Activated naive CD4-positive, alpha-beta T cell treated with anti-CD3 and anti-CD28 coated beads, Interleukin-2, amount 50 U/mL, for 72 hours (primary cell): Measurements from ENCODE around the gene LNX1. TPM values are rescaled to one million over a fixed set of nuclear protein-coding genes. Genes with fewer than 3 reads are reported as not detected.
"Not testable (repeated sequence)": the region's sequence is repeated elsewhere in the genome, so short reads cannot be mapped to it uniquely, and the experiment has no call there.

Experiments used
- ATAC-seq, 2 donors: fragments of 150-1000 bp; cut with Tn5 transposase; 2 replicates each; pipeline ENCODE4 v1.10.0; 2021; ENCODE audit warnings: mild to moderate bottlenecking in 2 of 2, moderate library complexity in 2 of 2
- DNase-seq, 2 donors: peaks; one replicate each; pipeline ENCODE4 v3.0.0; 2021 to 2022; ENCODE audit warnings: low spot score in 2 of 2
- H3K27ac Mint-ChIP-seq, 2 donors: one replicate each; pipeline ENCODE4 v1.8.0; 2022; ENCODE audit warnings: mild to moderate bottlenecking in 2 of 2, mixed read lengths in 2 of 2
- H3K36me3 Mint-ChIP-seq, 2 donors: one replicate each; pipeline ENCODE4 v1.8.0; 2022; ENCODE audit warnings: mixed read lengths in 2 of 2
- H3K9me3 Mint-ChIP-seq, 2 donors: one replicate each; pipeline ENCODE4 v1.8.0; 2022; ENCODE audit warnings: mixed read lengths in 2 of 2
- total RNA-seq, 2 donors: library from RNA; stranded (reverse); gene quantifications; one replicate each; pipeline ENCODE4 v1.2.3, GENCODE V29; 2022

The LNX1 gene
- total RNA-seq, 2 donors from 2014 or later: not detected

GRCh38 chr4:53479736-53480525 lies 111.4 kb downstream of the LNX1 start:
- Mint-ChIP-seq H3K27ac (no peak overlapping the region), H3K9me3 (no peaks in the 10 kb centered on the region), H3K36me3 (no peaks in the 10 kb centered on the region)
- ATAC-seq: no peak
- no peak for DNase-seq

- Mint-ChIP-seq H3K36me3 (no peaks in the 10 kb centered on the region), H3K9me3 (peaks cover 0 to 3% of the 10 kb centered on the region in 2 donors), H3K27ac (no peak overlapping the region)
- DNase-seq: no peak
- ATAC-seq: peak in 1 of 2 donors; percentile 47
Measured at GRCh38 chr4:53478671-53479456, 112.4 kb downstream of the LNX1 start.

- Mint-ChIP-seq H3K27ac (no peak overlapping the region), H3K36me3 (no peaks in the 10 kb centered on the region), H3K9me3 (peaks cover 0 to 11% of the 10 kb centered on the region in 2 donors)
- no peak for ATAC-seq
- no peak for DNase-seq
Measured at GRCh38 chr4:53477636-53478035, 113.7 kb downstream of the LNX1 start.

- Mint-ChIP-seq H3K27ac (no peak overlapping the region), H3K36me3 (no peaks in the 10 kb centered on the region), H3K9me3 (peaks cover 0 to 13% of the 10 kb centered on the region in 2 donors)
- no peak for ATAC-seq
- DNase-seq: no peak
Measured at GRCh38 chr4:53477038-53477565, 114.2 kb downstream of the LNX1 start.

GRCh38 chr4:53476232-53477037 lies 114.9 kb downstream of the LNX1 start:
- no peaks in the 10 kb centered on the region for H3K36me3 Mint-ChIP-seq
- ATAC-seq (no peak), DNase-seq (no peak)
- peaks cover 0 to 13% of the 10 kb centered on the region in 2 donors for H3K9me3 Mint-ChIP-seq
- H3K27ac Mint-ChIP-seq: no peak overlapping the region

GRCh38 chr4:53466576-53466975 lies 124.7 kb downstream of the LNX1 start:
- not testable (repeated sequence) for ATAC-seq, H3K27ac Mint-ChIP-seq, DNase-seq
- peaks cover 14 to 18% of the 10 kb centered on the region in 2 donors for H3K9me3 Mint-ChIP-seq
- H3K36me3 Mint-ChIP-seq: peaks cover 16 to 23% of the 10 kb centered on the region in 2 donors

- ATAC-seq (no peak), DNase-seq (no peak)
- H3K9me3 Mint-ChIP-seq: peaks cover 14 to 18% of the 10 kb centered on the region in 2 donors
- no peak overlapping the region for H3K27ac Mint-ChIP-seq
- peaks cover 16 to 23% of the 10 kb centered on the region in 2 donors for H3K36me3 Mint-ChIP-seq
Measured at GRCh38 chr4:53465891-53466290, 125.4 kb downstream of the LNX1 start.

- ATAC-seq: no peak
- no peak overlapping the region for H3K27ac Mint-ChIP-seq
- H3K9me3 Mint-ChIP-seq: peaks cover 14 to 18% of the 10 kb centered on the region in 2 donors
- DNase-seq: no peak
- H3K36me3 Mint-ChIP-seq: peaks cover 16 to 23% of the 10 kb centered on the region in 2 donors
Measured at GRCh38 chr4:53465281-53465680, 126.0 kb downstream of the LNX1 start.

GRCh38 chr4:53463340-53463739 lies 127.9 kb downstream of the LNX1 start:
- no peak overlapping the region for H3K27ac Mint-ChIP-seq

GRCh38 chr4:53461244-53461643 lies 130.0 kb downstream of the LNX1 start:
- DNase-seq (no peak), ATAC-seq (no peak)
- H3K9me3 Mint-ChIP-seq: no peaks in the 10 kb centered on the region
- H3K27ac Mint-ChIP-seq: no peak overlapping the region
- H3K36me3 Mint-ChIP-seq: peaks cover 0 to 16% of the 10 kb centered on the region in 2 donors

More at GRCh38 chr4:53463340-53463739, 127.9 kb downstream of the LNX1 start:
- no peak for ATAC-seq
- H3K36me3 Mint-ChIP-seq: peaks cover 14 to 24% of the 10 kb centered on the region in 2 donors
- H3K9me3 Mint-ChIP-seq: peaks cover 8% of the 10 kb centered on the region in 2 donors
- DNase-seq: no peak

GRCh38 chr4:53459548-53459947 lies 131.7 kb downstream of the LNX1 start:
- ATAC-seq (no peak), DNase-seq (no peak)
- Mint-ChIP-seq H3K36me3 (peaks cover 4 to 25% of the 10 kb centered on the region in 2 donors), H3K9me3 (no peaks in the 10 kb centered on the region), H3K27ac (peak overlapping the region in 1 of 2 donors; percentile 55)

- ATAC-seq (no peak), DNase-seq (no peak)
- H3K27ac Mint-ChIP-seq: no peak overlapping the region
- H3K36me3 Mint-ChIP-seq: peaks cover 8 to 45% of the 10 kb centered on the region in 2 donors
- H3K9me3 Mint-ChIP-seq: no peaks in the 10 kb centered on the region
Measured at GRCh38 chr4:53456178-53456577, 135.1 kb downstream of the LNX1 start.

- Mint-ChIP-seq H3K36me3 (peaks cover 8 to 49% of the 10 kb centered on the region in 2 donors), H3K27ac (no peak overlapping the region), H3K9me3 (no peaks in the 10 kb centered on the region)
- ATAC-seq (no peak), DNase-seq (no peak)
Measured at GRCh38 chr4:53455766-53456165, 135.5 kb downstream of the LNX1 start.

GRCh38 chr4:53453385-53453784 lies 137.9 kb downstream of the LNX1 start:
- no peak for DNase-seq
- Mint-ChIP-seq H3K36me3 (peaks cover 8 to 36% of the 10 kb centered on the region in 2 donors), H3K27ac (no peak overlapping the region), H3K9me3 (no peaks in the 10 kb centered on the region)
- no peak for ATAC-seq

- DNase-seq: no peak
- H3K36me3 Mint-ChIP-seq: peaks cover 13 to 33% of the 10 kb centered on the region in 2 donors
- no peaks in the 10 kb centered on the region for H3K9me3 Mint-ChIP-seq
- H3K27ac Mint-ChIP-seq: peak overlapping the region in 1 of 2 donors; percentile 55
- peak in 1 of 2 donors; percentile 44 for ATAC-seq
Measured at GRCh38 chr4:53450773-53451172, 140.5 kb downstream of the LNX1 start.

- H3K9me3 Mint-ChIP-seq: no peaks in the 10 kb centered on the region
- H3K36me3 Mint-ChIP-seq: peaks cover 13 to 20% of the 10 kb centered on the region in 2 donors
- ATAC-seq (no peak), DNase-seq (no peak)
- no peak overlapping the region for H3K27ac Mint-ChIP-seq
Measured at GRCh38 chr4:53444954-53445353, 146.3 kb downstream of the LNX1 start.
